GM19240 (cell line): ENCODE data around the gene CASP4.
A peak's percentile ranks its signal among the peaks of the same experiment; 100 is the strongest.
"Not testable (repeated sequence)": the region's sequence is repeated elsewhere in the genome, so short reads cannot be mapped to it uniquely, and the experiment has no call there.

Experiments
- DNase-seq: peaks from one replicate; pipeline ENCODE4 v3.0.0; 2011; ENCODE audit warnings: low spot score; ENCODE audit not compliant: insufficient read length

CASP4 gene

DNA sequence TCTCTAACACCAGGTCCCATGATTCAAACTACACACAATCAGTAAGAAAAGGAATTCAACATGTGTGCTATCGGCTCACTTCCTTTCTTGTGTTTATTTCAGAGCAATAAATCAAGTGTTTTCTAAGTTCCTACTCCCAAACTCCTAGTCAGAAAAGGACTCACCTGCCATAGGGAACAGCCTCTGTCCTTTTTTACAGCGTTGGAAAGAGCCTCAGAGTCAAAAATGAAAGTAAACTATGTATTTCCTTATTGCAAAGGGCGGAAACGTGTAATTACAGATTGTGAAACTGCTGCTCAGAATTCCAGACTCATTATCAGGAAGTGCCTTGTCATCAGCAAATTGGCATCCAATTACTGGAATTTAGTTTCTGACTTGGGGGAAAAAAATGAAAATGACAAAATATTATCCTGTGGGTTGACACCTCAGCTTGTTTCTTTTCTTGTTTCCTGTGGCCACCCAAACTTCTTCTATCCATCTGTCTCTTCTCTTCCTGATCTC, at the start of gene CASP4:
TSS of gene CASP4 (minus strand) at position 220 of the 501 bp plus-strand sequence. CDS start at position 171, 49 bp downstream.
- DNase-seq, result peak; percentile 6

DNA sequence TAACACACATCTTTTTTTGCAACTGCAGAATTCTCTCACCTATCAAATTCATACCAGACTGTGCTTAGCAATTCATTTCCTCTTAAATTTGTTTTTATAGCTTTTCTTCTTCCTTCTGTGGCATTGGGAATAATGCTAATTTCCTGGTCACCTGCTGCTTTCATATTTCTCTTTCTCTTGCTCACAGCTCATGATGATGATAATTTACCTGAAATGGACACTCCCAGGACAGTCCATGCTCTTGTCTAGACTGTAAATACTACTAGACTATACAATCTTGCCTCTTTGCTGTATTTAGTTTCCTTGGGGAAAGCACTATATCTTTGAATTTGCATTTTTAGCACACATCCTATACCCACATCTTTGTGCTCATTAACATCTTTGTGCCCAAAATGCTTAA, 39.1 kb upstream of the CASP4 start:
- DNase-seq, result no peak

DNA sequence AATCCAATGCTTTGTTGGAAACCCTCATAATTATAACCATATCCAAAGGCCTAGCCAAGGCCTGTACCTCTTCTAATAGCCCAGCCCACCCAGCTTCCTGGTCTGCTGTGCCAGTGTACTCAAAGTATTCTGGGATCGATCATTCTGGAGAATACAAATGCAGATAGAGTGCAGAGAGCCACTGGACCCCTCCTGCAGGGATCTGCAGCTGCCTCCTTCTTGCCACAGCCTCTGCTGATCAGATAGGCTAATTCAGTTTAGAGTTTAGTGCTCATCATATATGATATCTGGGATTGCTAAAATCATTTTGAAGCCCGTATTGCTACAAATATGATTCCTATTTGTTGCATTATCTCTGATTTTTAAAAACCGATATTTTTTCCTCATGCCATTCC, 37.1 kb upstream of the CASP4 start:
- no peak for DNase-seq

DNA sequence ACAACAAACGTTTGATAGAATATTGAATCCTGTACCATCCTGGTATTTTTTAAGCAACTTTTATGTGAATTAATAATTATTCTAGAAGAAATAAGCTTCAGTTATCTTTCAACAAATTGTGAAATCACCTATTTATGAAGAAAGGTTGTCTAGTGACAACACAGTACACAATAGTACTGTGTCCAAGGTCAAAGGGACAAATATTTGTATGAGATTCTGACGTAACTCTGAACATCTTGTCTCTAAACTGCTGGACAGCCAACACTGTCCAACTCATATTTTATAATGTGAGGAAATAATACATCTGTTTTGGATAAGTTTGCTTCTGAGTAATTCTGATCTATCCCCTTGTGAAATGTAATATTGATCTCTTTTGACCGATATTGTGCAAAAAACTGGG, 35.6 kb upstream of the CASP4 start:
- DNase-seq, result no peak

DNA sequence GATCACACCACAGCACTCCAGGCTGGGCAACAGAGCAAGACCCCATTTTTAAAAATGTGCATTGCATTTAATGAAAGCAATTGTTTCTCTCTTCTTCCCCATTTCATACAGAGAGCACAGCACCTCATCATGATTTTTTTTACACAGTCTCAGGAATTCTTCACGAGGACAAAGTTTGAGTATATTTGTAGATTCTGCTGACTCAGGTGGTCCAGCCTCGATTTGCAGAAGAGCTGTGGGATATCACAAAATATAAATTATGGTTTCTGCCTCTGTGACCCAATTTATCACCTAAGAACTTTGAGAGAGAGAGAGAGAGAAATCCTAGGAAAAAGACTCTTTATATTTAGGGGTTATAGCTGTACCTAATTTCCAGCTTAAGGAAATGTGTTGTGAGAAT, 34.8 kb upstream of the CASP4 start:
- DNase-seq, result no peak

DNA sequence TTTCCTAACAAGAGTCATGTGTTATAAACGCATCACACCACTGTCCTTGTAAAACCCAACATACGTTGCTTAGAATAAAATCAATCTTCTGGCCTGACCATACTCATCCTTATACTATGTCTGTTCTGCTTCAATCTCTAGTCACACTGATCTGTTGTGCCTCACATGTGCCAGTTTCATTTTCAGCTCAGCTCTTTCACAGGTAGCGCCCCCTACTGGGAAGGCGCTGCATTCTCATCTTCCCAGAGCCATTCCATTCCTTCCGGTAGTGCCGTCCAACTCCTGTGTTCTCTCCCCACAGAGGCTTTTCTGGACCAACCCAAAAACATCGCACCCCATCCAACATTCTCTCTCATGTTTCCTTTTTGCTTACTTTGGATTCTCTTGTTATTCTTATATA, 32.4 kb upstream of the CASP4 start:
- DNase-seq, result peak; percentile 6

DNA sequence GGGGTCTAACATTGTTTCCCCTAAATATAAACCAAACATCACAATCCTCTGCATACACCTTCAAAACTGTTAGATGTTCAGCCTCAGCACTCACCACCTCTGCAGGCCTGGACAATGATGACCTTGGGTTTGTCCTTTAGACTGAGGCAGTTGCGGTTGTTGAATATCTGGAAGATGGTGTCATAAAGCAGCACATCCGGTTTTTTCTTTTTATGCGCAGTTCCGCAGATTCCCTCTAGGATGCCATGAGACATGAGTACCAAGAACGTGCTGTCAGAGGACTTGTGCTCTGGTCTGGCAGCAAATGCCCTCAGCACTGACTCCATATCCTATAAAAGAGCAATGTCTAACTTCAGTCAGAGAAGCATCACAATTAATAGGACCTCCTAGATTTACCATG, 31.8 kb upstream of the CASP4 start:
- DNase-seq, result no peak

DNA sequence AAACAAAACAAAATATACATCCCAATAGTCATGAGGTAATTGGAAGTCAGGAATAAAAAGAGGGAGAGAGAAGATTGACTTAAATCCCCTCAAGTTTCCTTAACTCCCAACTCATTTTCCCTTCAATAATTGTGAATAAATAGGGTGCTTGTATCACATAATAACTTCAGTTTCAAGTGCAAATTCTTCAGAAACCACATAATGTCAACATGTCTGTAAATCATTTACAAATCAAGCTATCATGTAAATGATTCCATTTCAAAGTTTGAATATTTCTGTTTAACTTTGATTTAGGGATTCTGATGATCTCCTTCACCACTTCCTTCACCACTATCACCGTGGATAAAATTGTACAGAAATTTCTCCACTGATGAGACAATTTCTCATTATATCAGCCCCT, 31.3 kb upstream of the CASP4 start:
- no peak for DNase-seq

DNA sequence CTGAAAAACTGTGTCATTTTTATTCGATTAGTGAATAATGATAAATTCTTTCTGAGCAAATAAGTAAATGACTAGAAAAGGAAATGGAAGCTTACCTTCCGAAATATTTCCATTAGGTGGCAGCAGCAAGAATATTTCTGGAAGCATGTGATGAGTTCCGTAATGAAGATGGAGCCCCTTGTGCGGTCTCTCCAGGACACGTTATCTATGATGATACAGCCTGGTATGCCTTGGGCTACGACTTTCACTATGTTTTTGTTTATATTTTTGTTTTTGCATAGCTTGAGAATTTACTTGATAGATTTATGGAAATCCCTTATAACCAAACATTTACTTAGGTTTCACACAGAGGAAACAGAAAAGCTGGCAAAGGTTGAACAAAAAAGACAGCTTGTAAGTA, 28.9 kb upstream of the CASP4 start:
- DNase-seq, result no peak

DNA sequence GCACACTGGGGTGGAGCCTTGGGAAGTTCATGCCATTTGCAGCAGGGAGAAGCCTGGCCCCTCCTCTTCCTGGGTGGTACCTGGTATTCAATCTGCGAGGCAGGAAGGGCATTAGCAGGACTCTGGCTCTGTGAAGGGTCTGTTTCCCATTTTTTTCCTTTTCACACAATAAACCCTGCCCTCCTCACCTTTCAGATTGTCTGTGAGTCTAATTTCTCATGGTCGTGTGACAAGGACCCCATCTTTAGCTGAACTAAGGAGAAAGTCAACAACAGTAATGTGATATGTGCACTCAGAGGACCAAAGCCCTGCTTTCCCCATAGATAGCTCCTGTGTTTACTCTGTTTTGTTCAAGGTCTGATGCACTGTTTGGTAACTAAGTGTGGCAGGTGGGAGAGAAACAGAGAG, 26.6 kb upstream of the CASP4 start:
- DNase-seq, result no peak

DNA sequence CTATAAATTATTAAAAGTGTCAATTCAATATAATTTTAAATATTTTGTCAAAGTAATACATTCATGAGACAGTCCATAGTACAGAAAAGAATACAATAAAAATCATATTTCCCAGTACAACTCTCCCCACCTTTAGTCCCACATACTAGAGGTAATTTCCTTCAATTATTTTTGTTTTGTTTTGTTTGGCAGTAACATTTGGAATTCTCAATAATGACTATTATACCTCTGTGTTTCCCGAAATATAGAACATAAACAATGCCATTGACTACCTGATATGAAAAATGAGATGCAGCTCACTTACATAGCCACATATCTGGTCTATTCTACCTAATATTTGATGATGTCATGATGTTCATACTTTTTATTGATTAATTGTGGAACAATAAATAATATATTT, 24.4 kb upstream of the CASP4 start:
- DNase-seq, result no peak

DNA sequence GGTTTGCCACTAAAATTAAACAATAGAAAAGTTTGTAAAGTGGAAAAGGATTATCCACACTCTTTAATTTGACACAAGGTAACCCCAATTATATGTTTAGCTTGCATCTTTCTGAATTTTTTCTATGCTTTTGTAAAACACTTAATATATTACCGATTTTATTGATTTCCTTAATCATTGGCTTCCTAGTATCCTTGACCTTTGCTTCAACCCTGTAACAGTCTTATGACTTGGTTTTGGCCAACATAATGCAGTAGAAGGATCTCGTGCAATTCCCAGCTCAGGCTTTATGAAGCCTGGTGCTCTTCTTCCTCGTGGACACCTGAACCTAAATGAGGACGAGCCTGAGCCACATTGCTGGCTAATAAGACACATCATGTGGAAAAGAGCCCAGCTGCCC, 23.6 kb upstream of the CASP4 start:
- DNase-seq, result no peak

DNA sequence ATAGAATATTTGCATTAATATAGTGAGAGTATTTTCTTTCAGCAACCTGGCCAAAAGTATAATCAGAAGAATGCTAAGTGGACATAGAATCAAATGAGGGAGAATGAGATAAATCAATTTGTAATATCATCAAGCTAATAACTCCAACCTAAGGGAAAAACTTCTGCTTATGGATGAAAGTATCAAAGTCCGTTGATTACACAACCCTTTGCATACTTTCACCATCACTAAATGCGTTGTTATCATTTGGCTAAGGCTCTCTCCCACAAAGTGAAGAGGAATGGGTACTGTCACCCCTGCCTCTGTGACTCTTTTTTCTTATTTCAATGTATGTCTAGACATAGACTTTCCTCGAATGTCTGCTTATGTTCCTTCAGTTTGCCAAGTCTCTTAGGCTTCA, 16.4 kb upstream of the CASP4 start:
- no peak for DNase-seq

DNA sequence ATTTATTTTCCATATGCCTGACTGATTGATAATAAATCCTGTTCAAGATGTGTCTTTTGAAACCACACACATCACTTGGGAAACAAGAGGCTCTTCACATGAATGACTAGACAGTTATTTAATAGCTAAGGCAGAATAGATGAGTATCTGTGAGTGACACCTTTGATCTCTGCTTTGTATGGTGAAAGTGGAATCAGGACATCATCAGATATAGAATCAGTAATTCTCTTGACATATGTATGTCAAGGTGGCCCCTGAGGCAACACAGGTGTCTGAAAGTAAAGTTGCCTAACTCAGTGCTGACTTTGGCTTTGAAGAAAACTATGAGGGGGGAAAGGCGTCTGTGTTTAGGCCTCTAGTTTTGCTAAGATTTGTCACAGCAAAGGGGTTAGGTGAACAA, 11.5 kb upstream of the CASP4 start:
- DNase-seq, result no peak

DNA sequence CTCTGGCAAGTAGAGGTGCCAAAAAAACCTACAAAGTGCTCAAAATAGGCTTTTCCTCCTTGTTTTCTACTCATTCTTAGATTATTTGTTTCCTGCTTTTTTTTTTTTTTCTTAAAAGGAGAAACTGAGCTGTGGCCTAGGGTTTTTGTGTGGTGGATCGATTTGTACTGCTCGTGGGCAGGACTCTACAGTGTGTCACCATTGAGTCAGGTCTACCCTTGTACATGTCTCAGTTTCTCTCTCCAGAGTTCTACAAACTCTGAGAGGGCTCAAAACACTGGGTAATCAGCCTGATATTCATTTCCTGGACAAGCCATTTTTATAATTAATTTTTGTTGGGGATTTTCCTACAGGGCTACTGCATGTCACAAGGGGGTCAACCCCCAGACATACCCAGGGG, 5.2 kb upstream of the CASP4 start:
- DNase-seq, result no peak

DNA sequence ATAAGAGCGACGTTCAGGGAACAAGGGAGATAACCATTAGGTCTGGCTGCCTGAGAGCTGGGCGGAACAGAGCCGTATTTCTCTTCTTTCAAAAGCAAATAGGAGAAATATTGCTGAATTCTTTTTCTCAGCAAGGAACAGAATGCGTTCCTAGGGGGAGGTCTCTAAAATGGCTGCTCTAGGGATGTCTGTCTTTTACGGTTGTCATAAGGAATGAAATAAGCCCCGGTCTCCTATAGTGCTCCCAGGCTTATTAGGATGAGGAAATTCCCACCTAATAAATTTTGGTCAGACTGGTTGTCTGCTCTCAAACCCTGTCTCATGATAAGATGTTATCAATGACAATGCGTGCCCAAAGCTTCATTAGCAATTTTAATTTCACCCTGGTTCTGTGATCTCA, 4.5 kb upstream of the CASP4 start:
- not testable (repeated sequence) for DNase-seq

DNA sequence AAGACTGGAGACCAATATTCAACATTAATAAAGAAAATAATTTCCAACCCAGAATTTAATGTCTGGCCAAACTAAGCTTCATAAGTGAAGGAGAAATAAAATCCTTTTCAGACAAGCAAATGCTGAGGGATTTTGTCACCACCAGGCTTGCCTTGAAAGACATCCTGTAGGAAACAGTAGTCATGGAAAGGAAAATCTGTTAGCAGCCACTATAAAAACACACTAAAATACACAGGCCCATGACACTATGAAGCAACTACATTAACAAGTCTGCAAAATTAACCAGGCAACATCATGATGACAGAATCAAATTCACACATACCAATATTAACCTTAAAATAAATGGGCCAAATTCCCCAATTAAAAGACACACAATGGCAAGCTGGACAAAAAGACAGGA, 2.4 kb upstream of the CASP4 start:
- DNase-seq, result no peak

DNA sequence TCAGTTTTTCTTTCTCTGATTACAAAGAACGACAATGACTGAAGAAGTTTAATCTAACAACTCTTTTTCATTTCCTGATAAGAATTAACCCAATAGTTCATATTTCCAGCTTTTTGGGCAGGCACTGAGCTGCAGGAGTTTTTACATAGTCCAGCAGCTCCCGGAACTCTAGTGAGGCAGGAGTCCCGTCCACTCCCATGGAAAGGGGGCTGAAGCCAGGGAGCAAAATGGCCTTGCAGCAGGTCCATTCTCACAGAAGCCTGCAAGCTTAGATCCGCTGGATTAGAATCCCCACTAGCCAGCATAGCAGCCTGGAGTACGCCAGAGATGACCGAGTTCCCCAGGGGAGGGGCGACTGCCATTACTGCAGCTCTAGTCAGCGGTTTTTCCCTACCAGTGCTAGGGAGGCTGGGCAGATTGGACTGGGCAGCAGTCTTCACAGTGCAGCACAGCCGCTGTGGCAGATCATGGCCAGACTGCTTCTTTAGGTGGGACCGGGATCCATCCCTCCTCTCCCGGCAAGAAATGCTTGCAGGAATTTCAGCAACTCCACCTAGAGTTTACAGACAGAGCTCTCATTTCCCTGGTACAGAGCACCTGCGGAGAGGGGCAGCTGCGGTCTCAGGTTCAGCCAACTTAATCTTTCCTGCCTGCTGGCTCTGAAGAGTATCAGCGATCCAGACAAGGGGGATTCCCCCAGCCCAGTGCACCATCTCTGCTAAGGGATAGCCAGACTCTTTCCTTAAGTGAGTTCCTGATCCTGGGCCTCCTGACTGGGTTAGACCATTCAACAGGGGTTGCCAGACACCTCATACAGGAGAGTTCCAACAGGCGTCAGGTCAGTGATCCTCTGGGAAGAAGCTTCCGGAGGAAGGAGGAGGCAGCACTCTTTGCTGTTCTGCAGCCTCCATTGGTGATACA, 742 bp upstream of the CASP4 start:
- DNase-seq, result no peak

DNA sequence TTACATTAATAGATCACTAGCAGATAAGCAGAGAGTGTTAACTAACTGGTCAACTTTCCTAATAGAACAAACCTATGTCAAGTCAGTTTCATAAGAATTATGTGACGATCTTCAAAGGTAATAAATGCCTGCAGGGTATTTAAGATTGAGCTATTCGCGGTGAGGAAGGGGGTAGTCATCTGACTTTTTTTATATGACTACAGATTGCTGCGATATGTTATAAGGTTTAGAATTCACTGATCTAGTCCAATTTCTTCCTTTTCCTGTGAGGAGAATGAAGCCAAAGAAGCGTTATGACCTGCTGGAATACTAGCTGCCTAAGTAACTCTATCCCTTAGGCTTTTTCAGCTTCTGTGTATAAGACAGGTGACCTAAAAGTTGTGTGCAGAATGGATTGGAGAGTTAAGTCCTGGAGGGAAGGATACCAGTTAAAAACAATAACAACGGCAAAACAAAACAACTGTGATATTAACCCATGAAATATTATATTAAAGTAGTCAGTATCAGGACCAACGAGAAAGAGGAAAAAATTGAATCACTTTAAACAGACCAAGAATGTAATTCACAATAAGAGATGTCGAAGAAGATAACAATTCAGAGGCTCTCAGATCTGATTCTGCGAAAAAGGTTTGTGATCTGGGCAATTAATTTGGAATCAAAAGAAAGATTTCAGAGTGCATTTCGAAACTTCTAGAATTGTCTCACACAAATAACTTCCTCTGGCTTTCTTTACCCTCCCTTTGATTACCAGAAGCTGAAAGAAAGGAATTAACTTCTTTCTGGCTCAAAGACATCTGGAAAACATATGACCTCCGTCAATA, 630 bp downstream of the CASP4 start:
- DNase-seq, result no peak

DNA sequence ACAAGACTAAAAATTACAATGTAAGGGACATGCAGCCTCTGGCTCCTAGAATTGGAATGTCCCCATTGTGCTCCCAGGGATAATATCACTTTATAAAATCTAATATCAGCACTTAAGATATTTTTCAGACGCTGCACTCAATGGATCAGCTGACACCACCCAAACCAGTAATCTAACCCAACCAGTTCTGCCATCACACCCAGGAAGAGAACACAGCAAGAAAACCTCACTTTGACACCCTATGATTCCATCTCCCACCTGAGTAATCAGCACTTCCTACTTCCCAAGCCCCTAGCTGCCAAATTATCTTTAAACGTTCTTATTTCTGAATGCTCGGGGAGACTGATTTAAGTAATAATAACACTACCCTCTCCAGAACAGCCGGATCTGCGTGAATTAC, 2.6 kb downstream of the CASP4 start:
- no peak for DNase-seq

DNA sequence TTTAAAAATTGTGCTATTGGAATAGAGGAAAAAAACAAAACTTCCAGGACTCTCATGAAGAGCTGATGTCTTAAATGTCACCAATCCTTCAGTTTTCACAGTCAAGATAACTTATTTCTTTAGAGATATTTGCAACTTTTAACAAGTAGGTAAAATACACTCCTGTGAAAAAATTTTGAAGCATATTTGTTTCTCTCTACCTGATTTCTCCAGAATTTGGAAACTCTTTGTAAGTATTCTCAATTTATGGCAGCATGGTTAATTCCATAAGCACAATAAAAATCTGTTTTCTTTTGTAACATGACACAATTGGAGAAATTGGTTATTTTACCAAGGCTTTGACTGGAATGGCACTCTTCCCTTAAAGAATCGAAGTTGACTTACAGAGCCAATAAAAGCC, 4.1 kb downstream of the CASP4 start:
- DNase-seq, result no peak

DNA sequence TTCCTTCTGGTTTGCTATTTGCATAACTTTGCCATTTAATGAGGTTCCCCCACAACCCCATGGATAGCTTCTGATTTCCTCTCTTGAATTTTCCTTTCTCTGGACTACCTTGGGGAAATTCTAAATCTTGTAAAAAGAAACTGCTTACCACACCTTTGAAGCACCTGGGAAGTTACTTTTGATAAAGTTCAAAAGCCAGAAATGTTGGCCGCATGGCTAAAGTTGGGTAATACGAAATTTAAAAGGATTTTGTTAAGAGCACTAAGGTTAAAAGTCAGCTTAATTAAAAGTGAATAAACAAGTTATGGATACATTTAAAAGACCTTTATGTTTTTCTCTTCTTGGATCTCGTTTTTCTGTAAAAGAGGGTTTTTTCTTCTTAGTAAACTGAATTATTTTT, 5.5 kb downstream of the CASP4 start:
- DNase-seq, result no peak
